Activated CD4-positive, alpha-beta memory T cell treated with anti-CD3 and anti-CD28 coated beads, Interleukin-2, amount 10 ng/mL, durations not matched to agents 7 days and 5 days (primary cell): ENCODE measurements around the gene BCL7C. TPM values are rescaled to one million over a fixed set of nuclear protein-coding genes. Genes with fewer than 3 reads are reported as not detected.

Experiments
- CTCF ChIA-PET: fragments of 350-600 bp; sonication (Branson Sonifier 250); formaldehyde crosslinking; loops from one replicate; lab custom pipeline; 2021; ENCODE audit warnings: antibody characterized with exemption, inconsistent platforms; lab: Charles Lee
- POLR2A ChIA-PET: fragments of 350-600 bp; sonication (Branson Sonifier 250); formaldehyde crosslinking; loops from one replicate; lab custom pipeline; 2021; ENCODE audit warnings: antibody characterized with exemption; lab: Charles Lee
- DNase-seq: peaks from one replicate; pipeline ENCODE4 v3.0.0-alpha.2; 2020
- H3K27ac Mint-ChIP-seq: one replicate; pipeline ENCODE4 v1.8.0; 2021; ENCODE audit warnings: mild to moderate bottlenecking, mixed read lengths
- H3K27me3 Mint-ChIP-seq: one replicate; pipeline ENCODE4 v1.8.0; 2021; ENCODE audit warnings: mixed read lengths
- H3K36me3 Mint-ChIP-seq: one replicate; pipeline ENCODE4 v1.8.0; 2021; ENCODE audit warnings: low read depth, mixed read lengths
- H3K4me1 Mint-ChIP-seq: one replicate; pipeline ENCODE4 v1.8.0; 2021; ENCODE audit warnings: mixed read lengths
- H3K4me3 Mint-ChIP-seq: one replicate; pipeline ENCODE4 v1.8.0; 2021; ENCODE audit warnings: mild to moderate bottlenecking, mixed read lengths
- H3K9me3 Mint-ChIP-seq: one replicate; pipeline ENCODE4 v1.8.0; 2021; ENCODE audit warnings: mixed read lengths
- total RNA-seq, 2 experiments: library from RNA; stranded (reverse); gene quantifications; one replicate each; pipeline ENCODE4 v1.2.3, GENCODE V29; 2021

BCL7C gene
- total RNA-seq, 2 experiments from 2014 or later: 22.3 to 23.5 TPM

DNA sequence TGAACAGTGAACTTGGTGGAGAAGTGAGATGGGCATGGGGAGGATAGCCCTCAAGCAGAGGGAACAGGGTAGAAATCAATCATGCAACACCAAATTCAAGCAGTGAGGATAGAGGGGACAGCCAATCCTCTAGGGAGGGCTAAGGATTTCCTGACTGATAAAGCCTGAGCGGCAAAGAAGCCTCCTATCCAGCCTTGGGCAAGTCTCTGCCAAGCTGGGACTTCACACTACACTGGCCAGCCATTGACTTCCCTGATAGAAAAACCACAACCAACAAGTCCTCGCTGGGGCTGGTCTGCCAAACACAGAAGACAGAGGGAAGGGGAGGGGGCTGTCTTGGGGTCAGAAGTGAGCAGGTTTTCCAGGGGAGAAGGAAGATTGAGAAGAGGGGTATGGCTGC, 27.0 kb upstream of the BCL7C start:
- Mint-ChIP-seq H3K4me3 (peak overlapping the region; percentile 17), H3K9me3 (no peaks in the 10 kb centered on the region), H3K27me3 (no peaks in the 10 kb centered on the region), H3K4me1 (peaks cover 18% of the 10 kb centered on the region), H3K27ac (no peak overlapping the region), H3K36me3 (no peaks in the 10 kb centered on the region)
- DNase-seq: no peak
- POLR2A ChIA-PET: no interaction called here
- CTCF ChIA-PET: interaction anchor here (0.6 to 5.8 kb wide), 2 partner anchors 29 to 77 kb away, joined by 3 to 59 read pairs; no protein-coding TSS in a partner anchor

DNA sequence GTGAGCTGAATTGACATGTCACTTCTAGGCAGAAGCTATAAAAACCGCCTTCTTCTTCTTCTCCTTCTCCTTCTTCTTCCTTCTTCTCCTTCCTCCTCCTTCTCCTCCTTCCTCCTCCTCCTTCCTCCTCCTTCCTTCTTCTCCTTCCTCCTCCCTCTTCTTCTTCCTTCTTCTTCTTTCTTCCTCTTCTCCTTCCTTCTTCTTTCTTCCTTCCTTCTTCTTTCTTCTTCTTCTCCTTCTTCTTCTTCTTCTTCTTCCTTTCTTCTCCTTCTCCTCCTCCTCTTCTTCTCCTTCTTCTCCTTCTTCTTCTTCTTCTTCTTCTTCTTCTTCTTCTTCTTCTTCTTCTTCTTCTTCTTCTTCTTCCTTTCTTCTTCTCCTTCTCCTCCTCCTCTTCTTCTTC, 24.7 kb upstream of the BCL7C start:
- Mint-ChIP-seq H3K4me1 (peaks cover 12% of the 10 kb centered on the region), H3K36me3 (no peaks in the 10 kb centered on the region), H3K27me3 (no peaks in the 10 kb centered on the region), H3K27ac (no peak overlapping the region), H3K4me3 (no peak overlapping the region), H3K9me3 (no peaks in the 10 kb centered on the region)
- no peak for DNase-seq
- CTCF ChIA-PET: interaction anchor here (2.3 to 5.8 kb wide), 2 partner anchors 17 to 74 kb away, joined by 7 to 59 read pairs; no protein-coding TSS in a partner anchor
- POLR2A ChIA-PET: interaction anchor here (1.8 to 2.6 kb wide), 2 partner anchors 44 to 74 kb away, joined by 5 to 11 read pairs; no protein-coding TSS in a partner anchor

DNA sequence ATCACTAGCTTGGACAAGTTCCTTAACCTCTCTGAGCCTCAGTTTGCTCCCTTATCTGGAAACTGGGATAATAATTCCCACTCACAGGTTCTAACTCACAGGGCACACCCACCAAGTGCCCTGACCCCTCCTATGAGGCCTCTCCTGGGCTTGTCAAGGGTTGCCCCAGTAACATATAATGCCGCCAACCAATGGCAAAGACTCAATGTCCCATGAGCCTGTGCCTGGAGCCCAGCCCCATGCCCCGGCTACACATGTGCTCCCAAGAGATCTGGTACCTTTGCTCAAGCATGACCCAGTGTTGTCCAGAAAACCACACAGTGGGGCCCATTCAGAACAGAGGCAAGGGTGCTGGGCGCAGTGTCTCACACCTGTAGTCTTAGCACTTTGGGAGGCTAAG, 21.0 kb upstream of the BCL7C start:
- no peak for DNase-seq
- Mint-ChIP-seq H3K4me3 (no peak overlapping the region), H3K27ac (no peak overlapping the region), H3K9me3 (no peaks in the 10 kb centered on the region), H3K36me3 (no peaks in the 10 kb centered on the region), H3K27me3 (no peaks in the 10 kb centered on the region), H3K4me1 (no peaks in the 10 kb centered on the region)
- ChIA-PET CTCF (no interaction called here), POLR2A (no interaction called here)

DNA sequence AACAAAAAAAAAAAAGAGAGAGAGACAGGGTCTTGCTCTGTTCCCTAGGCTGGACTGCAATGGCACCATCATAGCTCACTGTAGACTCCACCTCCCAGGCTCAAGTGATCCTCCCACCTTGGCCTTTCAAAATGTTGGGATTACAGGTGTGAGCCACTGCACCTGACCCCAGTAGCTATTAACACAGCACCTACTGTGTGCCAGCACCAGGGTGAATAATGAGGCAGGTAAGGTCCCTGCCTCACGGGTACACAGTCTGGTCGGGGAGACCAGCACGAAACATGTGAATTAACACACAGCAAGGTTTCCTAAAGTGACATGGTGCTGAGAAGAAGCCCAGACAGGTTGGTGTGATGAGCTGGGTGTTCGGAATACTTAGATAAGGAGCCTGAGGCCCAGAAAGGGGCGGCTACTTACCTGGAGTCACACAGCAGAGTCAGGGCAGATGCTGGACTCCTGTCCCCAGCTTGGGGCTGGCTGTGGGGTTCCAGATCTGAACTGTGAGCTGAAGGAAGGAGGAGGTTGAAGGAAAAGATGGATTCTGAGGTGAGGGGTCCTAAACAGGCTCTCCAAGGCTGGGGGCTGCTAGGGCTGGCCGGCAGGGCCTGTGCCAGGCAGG, 19.0 kb upstream of the BCL7C start:
- no peaks in the 10 kb centered on the region for H3K36me3 Mint-ChIP-seq
- no peaks in the 10 kb centered on the region for H3K27me3 Mint-ChIP-seq
- H3K4me3 Mint-ChIP-seq: no peak overlapping the region
- CTCF ChIA-PET: interaction anchor here (0.8 to 2.2 kb wide), 3 partner anchors 11 to 98 kb away, joined by 3 to 10 read pairs (median 5); no protein-coding TSS in a partner anchor
- POLR2A ChIA-PET: interaction anchor here (0.8 kb wide), 1 partner anchor 60 kb away, joined by 3 read pairs; no protein-coding TSS in a partner anchor
- no peaks in the 10 kb centered on the region for H3K9me3 Mint-ChIP-seq
- H3K27ac Mint-ChIP-seq: no peak overlapping the region
- no peak for DNase-seq
- H3K4me1 Mint-ChIP-seq: peaks cover 3% of the 10 kb centered on the region

DNA sequence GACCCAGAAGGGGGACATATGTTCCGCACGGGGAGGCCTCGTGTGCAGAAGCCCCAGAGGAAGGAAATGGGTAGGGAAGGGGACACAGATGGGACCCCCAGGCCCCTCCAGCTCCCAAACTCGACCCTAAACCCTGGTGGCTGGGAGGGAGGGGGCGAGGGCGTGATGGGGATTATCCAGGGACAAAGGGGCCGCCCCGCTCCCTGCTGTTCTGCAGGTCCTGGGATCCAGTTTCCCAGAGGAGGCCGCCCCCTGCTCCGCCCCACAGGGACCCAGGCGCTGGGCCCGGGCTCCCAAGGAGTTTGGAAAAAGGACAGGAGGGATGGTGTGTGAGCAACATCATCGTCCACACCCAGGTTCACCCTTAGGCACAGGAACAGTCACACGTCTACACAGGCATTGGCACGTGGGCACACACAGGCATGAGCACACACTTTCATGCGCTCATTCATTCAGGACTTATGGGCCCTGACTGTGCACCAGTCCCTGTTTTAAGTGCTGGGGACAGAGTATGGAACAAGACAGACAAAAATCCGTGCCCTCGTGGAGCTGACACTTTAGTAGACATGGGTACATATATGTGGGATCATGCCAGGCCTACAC, 16.7 kb upstream of the BCL7C start:
- POLR2A ChIA-PET: no interaction called here
- no peaks in the 10 kb centered on the region for H3K27me3 Mint-ChIP-seq
- H3K36me3 Mint-ChIP-seq: no peaks in the 10 kb centered on the region
- no peaks in the 10 kb centered on the region for H3K9me3 Mint-ChIP-seq
- H3K4me1 Mint-ChIP-seq: peaks cover 13% of the 10 kb centered on the region
- H3K27ac Mint-ChIP-seq: no peak overlapping the region
- CTCF ChIA-PET: interaction anchor here (0.8 kb wide), 1 partner anchor 64 kb away, joined by 3 read pairs; no protein-coding TSS in a partner anchor
- no peak overlapping the region for H3K4me3 Mint-ChIP-seq
- no peak for DNase-seq

DNA sequence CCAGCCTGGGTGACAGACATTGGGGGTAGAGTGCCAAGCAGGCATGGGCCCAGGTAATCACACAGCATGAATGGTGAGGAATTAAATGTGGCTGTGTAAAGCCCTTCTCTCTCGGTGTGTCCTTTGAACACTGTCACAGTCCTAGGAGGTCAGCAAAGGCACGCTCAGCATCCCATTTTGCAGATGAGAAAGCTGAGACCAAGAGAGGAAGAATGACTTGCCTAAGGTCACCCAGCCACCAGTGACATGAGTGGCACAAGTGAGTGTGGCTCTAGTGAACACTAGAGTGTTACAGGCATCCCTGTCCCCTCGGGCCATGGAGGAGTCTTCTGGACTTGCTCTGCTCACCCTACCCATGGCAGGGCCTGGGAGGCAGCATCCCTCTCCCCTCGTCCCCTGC, 13.2 kb upstream of the BCL7C start:
- no peak overlapping the region for H3K27ac Mint-ChIP-seq
- ChIA-PET CTCF (interaction anchor here (1.4 to 2.9 kb wide), 2 partner anchors 62 to 93 kb away, joined by 4 to 17 read pairs; no protein-coding TSS in a partner anchor), POLR2A (no interaction called here)
- H3K36me3 Mint-ChIP-seq: no peaks in the 10 kb centered on the region
- H3K9me3 Mint-ChIP-seq: peaks cover 3% of the 10 kb centered on the region
- DNase-seq: no peak
- peaks cover 34% of the 10 kb centered on the region for H3K4me1 Mint-ChIP-seq
- no peak overlapping the region for H3K4me3 Mint-ChIP-seq
- H3K27me3 Mint-ChIP-seq: no peaks in the 10 kb centered on the region

DNA sequence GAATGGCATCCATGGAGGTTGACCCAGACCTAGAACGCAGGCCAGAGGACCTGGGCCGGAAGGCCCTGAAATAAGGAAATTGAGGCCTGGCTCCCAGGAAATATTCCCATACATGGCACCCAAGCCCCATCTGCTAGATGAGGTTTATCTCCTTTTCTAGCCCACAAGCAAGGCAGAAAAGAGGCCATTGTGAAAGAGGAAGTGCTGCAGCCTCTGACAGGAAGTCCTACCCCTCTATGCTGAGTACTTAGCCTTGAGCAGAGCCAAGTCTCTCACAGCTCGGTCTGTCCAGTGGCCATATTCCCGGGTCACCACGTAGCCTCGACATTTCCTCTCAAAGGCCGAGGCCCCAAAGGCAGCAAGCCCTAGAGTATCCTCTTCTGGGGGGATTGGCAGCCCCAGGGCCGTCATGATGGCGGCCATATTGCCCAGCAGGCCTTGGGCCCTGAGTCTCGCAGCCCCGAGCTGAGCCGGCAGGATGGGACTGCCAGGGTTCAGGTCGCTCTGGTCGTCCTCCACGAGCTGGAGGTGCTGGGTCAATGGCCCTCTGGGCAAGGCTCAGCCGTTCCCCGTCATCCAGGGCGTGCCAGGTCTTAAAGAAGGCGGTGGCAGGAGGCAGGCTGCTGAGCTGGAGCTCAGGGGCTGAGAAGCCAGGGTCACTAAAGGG, 10.4 kb upstream of the BCL7C start:
- POLR2A ChIA-PET: interaction anchor here (0.8 to 1.6 kb wide), 4 partner anchors 12 to 90 kb away, joined by 3 to 9 read pairs (median 4); no protein-coding TSS in a partner anchor
- H3K4me3 Mint-ChIP-seq: no peak overlapping the region
- peak overlapping the region; percentile 94 for H3K27ac Mint-ChIP-seq
- no peaks in the 10 kb centered on the region for H3K36me3 Mint-ChIP-seq
- DNase-seq: no peak
- CTCF ChIA-PET: interaction anchor here (1.5 kb wide), 1 partner anchor 59 kb away, joined by 12 read pairs; no protein-coding TSS in a partner anchor
- H3K4me1 Mint-ChIP-seq: peaks cover 50% of the 10 kb centered on the region
- peaks cover 3% of the 10 kb centered on the region for H3K9me3 Mint-ChIP-seq
- no peaks in the 10 kb centered on the region for H3K27me3 Mint-ChIP-seq

DNA sequence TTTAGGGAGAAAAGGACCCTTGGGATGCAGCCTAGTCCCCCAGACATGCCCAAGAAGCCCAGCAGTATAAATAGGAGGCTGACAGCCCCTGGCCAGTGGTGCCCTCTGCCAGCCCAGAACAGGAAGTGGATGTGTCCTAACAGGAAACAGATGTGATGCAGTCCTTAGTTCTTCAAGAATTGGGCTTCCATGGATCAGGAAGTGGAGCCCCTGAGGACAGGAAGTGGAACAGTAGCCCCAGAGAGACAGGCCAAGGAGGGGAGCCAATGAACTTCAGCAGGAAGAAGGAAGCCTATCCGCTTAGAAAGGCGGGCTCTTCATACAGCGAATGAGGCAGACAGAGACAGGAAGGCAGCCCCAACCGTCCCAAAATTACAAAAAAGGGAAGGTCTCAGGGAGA, 9.7 kb upstream of the BCL7C start:
- H3K9me3 Mint-ChIP-seq: peaks cover 3% of the 10 kb centered on the region
- H3K27me3 Mint-ChIP-seq: no peaks in the 10 kb centered on the region
- POLR2A ChIA-PET: interaction anchor here (1.2 to 4.4 kb wide), 5 partner anchors 11 to 970 kb away, joined by 3 to 75 read pairs (median 9); partner anchors contain the start of genes BCL7C and ZNF267
- H3K4me1 Mint-ChIP-seq: peaks cover 49% of the 10 kb centered on the region
- DNase-seq: no peak
- H3K27ac Mint-ChIP-seq: peak overlapping the region; percentile 94
- CTCF ChIA-PET: interaction anchor here (1.9 to 3.9 kb wide), 2 partner anchors 38 to 89 kb away, joined by 10 to 27 read pairs; no protein-coding TSS in a partner anchor
- H3K36me3 Mint-ChIP-seq: no peaks in the 10 kb centered on the region
- no peak overlapping the region for H3K4me3 Mint-ChIP-seq

DNA sequence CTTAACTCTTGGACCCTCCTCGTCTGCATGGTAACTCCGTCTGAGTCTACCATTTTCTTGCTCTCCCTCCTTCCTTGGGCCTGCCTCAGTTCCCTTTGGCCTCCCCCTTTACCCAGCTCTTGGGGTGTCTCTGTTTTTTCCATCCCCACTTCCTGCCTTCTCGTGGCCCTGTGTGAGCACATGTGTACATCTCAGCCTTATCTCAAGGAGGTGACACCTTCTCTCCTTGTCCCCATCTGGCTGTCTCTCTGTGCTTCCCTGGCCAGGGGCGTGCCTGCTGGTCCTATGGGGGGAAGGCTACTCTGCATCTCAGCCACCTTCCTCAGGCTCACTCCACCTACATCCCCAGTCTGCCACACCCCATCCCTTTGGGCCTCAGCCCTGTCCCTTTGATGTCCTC, 9.1 kb upstream of the BCL7C start:
- POLR2A ChIA-PET: interaction anchor here (1.1 to 4.4 kb wide), 8 partner anchors 10 to 971 kb away, joined by 3 to 75 read pairs (median 8); partner anchors contain the start of genes BCL7C, PHKG2 and ZNF267
- no peak for DNase-seq
- H3K27ac Mint-ChIP-seq: peak overlapping the region; percentile 94

DNA sequence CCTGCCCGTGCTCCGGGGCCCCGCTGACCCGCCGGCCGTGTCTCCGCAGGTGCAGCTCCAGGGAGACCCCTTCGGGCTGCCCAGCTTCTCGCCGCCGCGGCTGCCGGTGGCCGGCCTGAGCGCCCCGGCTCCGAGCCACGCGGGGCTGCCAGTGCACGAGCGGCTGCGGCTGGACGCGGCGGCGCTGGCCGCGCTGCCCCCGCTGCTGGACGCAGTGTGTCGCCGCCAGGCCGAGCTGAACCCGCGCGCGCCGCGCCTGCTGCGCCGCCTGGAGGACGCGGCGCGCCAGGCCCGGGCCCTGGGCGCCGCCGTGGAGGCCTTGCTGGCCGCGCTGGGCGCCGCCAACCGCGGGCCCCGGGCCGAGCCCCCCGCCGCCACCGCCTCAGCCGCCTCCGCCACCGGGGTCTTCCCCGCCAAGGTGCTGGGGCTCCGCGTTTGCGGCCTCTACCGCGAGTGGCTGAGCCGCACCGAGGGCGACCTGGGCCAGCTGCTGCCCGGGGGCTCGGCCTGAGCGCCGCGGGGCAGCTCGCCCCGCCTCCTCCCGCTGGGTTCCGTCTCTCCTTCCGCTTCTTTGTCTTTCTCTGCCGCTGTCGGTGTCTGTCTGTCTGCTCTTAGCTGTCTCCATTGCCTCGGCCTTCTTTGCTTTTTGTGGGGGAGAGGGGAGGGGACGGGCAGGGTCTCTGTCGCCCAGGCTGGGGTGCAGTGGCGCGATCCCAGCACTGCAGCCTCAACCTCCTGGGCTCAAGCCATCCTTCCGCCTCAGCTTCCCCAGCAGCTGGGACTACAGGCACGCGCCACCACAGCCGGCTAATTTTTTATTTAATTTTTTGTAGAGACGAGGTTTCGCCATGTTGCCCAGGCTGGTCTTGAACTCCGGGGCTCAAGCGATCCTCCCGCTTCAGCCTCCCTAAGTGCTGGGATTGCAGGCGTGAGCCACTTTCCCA, 8.4 kb upstream of the BCL7C start:
- DNase-seq: peak; percentile 64
- no peaks in the 10 kb centered on the region for H3K36me3 Mint-ChIP-seq
- H3K4me3 Mint-ChIP-seq: peak overlapping the region; percentile 91
- H3K27me3 Mint-ChIP-seq: no peaks in the 10 kb centered on the region
- ChIA-PET POLR2A (interaction anchor here (0.7 to 4.4 kb wide), 20 partner anchors 10 to 971 kb away, joined by 3 to 75 read pairs (median 5); partner anchors contain the start of genes BCL7C, FUS, ORAI3 and PHKG2), CTCF (interaction anchor here (0.6 to 3.9 kb wide), 20 partner anchors 9 to 275 kb away, joined by 3 to 96 read pairs (median 8); partner anchors contain the start of genes BCL7C, FBRS and PHKG2)
- H3K4me1 Mint-ChIP-seq: peaks cover 44% of the 10 kb centered on the region
- H3K9me3 Mint-ChIP-seq: peaks cover 3% of the 10 kb centered on the region
- H3K27ac Mint-ChIP-seq: peak overlapping the region; percentile 94

More for the DNA sequence above, 9.1 kb upstream of the BCL7C start:
- Mint-ChIP-seq H3K36me3 (no peaks in the 10 kb centered on the region), H3K9me3 (peaks cover 3% of the 10 kb centered on the region), H3K4me3 (peak overlapping the region; percentile 91), H3K27me3 (no peaks in the 10 kb centered on the region), H3K4me1 (peaks cover 49% of the 10 kb centered on the region)
- CTCF ChIA-PET: interaction anchor here (0.6 to 3.9 kb wide), 17 partner anchors 10 to 244 kb away, joined by 3 to 96 read pairs (median 8); partner anchors contain the start of genes BCL7C, FBRS and PHKG2

DNA sequence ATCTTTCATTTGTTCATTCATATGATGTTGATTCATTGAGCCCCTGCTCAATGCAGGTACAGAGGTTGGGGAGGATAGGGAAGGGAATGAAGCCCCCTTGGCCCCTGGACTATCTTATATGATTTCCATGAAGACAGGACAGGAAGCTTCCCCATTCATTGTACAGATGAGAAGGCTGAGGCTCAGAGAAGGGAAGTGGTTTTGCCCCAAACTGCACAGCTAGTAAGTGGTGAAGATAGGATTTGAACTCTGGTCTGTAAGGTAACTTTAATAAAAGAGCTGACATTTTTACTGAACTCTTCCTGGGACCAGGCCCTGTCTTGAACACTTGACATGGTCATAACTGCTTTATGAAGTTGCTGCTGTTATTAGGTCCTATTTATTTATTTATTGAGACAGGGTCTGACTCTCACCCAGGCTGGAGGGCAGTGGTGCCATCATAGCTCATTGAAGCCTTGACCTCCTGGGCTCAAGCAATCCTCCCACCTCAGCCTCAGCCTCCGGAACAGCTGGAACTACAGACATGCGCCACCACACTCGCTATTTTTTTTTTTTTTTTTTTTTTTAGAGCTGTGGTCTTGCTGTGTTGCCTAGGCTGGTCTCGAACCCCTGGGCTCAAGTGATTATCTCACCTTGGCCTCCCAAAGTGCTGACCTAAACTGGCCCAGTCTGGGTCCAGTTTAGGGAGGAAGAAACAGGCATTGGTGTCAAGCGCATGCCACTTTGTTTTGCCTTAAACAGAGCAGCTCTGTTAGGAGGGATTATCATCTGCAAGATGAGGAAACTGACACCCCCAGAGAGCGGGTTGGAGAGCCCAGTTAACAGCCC, 7.5 kb upstream of the BCL7C start:
- Mint-ChIP-seq H3K9me3 (peaks cover 3% of the 10 kb centered on the region), H3K36me3 (no peaks in the 10 kb centered on the region), H3K4me3 (peak overlapping the region; percentile 68), H3K4me1 (peaks cover 48% of the 10 kb centered on the region), H3K27ac (peak overlapping the region; percentile 77), H3K27me3 (no peaks in the 10 kb centered on the region)
- ChIA-PET CTCF (interaction anchor here (0.6 to 3.9 kb wide), 23 partner anchors 8 to 365 kb away, joined by 3 to 96 read pairs (median 6); partner anchors contain the start of genes BCL7C, FBRS and PHKG2), POLR2A (interaction anchor here (0.5 to 4.4 kb wide), 22 partner anchors 9 to 279 kb away, joined by 3 to 75 read pairs (median 4); partner anchors contain the start of genes BCL7C, FUS, ORAI3 and PHKG2)
- peak; percentile 24 for DNase-seq
